Measurements from ENCODE around the gene WDR20.

GRCh38 chr14:102202944-102203343, 63.2 kb downstream of the WDR20 start:
- TF ChIP-seq CTCF (IDR thresholded peaks at IDR 0.05; ENCODE audit: borderline replicate concordance, extremely low read depth, low read length, poor library complexity, severe bottlenecking), result no peak
- no peak for TF ChIP-seq EZH2 (IDR thresholded peaks at IDR 0.05; ENCODE audit: borderline replicate concordance, low read depth, low read length, severe bottlenecking)
